Testis (tissue), 3 donors: ENCODE results near the gene RAPGEF4. TPM values are rescaled to one million over a fixed set of nuclear protein-coding genes. Genes with fewer than 3 reads are reported as not detected.

ENCODE experiments used
- DNase-seq: peaks from one replicate; pipeline ENCODE4 v3.0.0-alpha.2; 2019
- H3K27ac ChIP-seq, 2 donors: fragments of 200-600 bp; sonication (generic); one replicate each; pipeline ENCODE4 v1.5.1; 2019
- H3K27me3 ChIP-seq: fragments of 200-600 bp; sonication (generic); one replicate; pipeline ENCODE4 v1.5.1; 2019
- H3K36me3 ChIP-seq: fragments of 200-600 bp; sonication (generic); one replicate; pipeline ENCODE4 v1.5.1; 2017; ENCODE audit warnings: low read depth; ENCODE audit errors: missing control alignments
- H3K4me1 ChIP-seq: fragments of 200-600 bp; sonication (generic); one replicate; pipeline ENCODE4 v1.5.1; 2019
- H3K4me3 ChIP-seq, 2 donors: fragments of 200-600 bp; sonication (generic); one replicate each; pipeline ENCODE4 v1.5.1; 2017 to 2019
- H3K9me3 ChIP-seq: fragments of 200-600 bp; sonication (generic); one replicate; pipeline ENCODE4 v1.5.1; 2017
- CTCF ChIP-seq, 3 experiments: fragments of 450-650 bp in 2 of 3; fragments of 200-600 bp in 1 of 3; sonication (generic) in 1 of 3; IDR thresholded peaks; one replicate each; pipeline ENCODE4 v1.5.1; 2016 to 2019; ENCODE audit warnings: antibody characterized with exemption in 3 of 3, mild to moderate bottlenecking in 2 of 3, moderate library complexity in 1 of 3
- POLR2A ChIP-seq: fragments of 450-650 bp; IDR thresholded peaks from one replicate; pipeline ENCODE4 v1.6.1; 2017; ENCODE audit warnings: antibody characterized with exemption, mild to moderate bottlenecking, moderate library complexity
- WGBS, 2 donors: methylation state at CpG; one replicate each; pipeline ENCODE4 v1.1.5; 2018; 5-methylcytosine and 5-hydroxymethylcytosine counted together
- intact Hi-C: fragments of 100-400 bp; cut with DNase I; formaldehyde crosslinking; loops from one replicate; pipeline ENCODE4 v1.15.1; 2023; ENCODE audit warnings: low total_unique reads
- polyA plus RNA-seq: library from polyadenylated mRNA; stranded (reverse); fragments of 350-450 nt; fragmentation: Illumina TruSeq; extraction: RNeasy Lipid Tissue Mini Kit (QIAGEN cat#74804); gene quantifications from one replicate; pipeline ENCODE4 v1.2.3, GENCODE V29; 2014; ENCODE audit warnings: low read depth, low replicate concordance; ENCODE audit not compliant: insufficient read depth
- total RNA-seq, 2 donors: library from RNA; depleted of rRNA; stranded (reverse); fragments of >200 nt; gene quantifications; one replicate each; pipeline ENCODE4 v1.2.3, GENCODE V29; 2016

The RAPGEF4 gene
- total and polyA plus RNA-seq, 3 donors from 2014 or later, result 14.3 to 42.6 (median 22.5) TPM

DNA sequence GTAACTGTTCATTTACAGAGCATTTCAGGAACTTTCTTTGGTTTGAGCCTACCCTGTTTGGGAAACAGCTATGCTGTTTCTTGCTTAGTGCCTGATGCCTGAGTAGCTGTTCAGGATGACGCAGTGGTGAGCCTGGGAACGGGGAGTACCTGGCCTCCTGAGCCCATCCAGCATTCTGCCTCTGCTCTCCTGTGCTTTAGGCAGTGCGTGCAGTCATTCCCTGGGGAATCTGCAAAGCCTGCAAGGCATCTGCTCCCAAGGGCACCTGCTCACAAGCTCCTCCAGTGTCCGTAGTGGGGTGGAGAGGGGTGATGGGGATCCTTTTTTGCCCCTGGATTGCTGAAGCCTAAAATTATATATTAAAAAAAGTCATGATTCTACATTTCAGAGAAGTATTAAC is 68.8 kb downstream of the RAPGEF4 start:
- no peak for DNase-seq
- TF ChIP-seq CTCF (IDR thresholded peaks at IDR 0.05) (no peak), POLR2A (no peak)
- no peak overlapping the region for H3K4me3 ChIP-seq
- no peaks in the 10 kb centered on the region for H3K27me3 ChIP-seq
- no peak overlapping the region for H3K27ac ChIP-seq
- H3K4me1 ChIP-seq, result no peaks in the 10 kb centered on the region
- intact Hi-C loops, result no loop called here
- H3K36me3 ChIP-seq, result no peaks in the 10 kb centered on the region
- no peaks in the 10 kb centered on the region for H3K9me3 ChIP-seq
- WGBS, 2 donors, result 73 to 84% methylated on average over 4 of the region's 4 CpGs

- TF ChIP-seq POLR2A, result no peak
- peak; percentile 68 to 87 (median 83) for TF ChIP-seq CTCF (IDR thresholded peaks at IDR 0.05)
- 11 to 13% methylated on average over 2 of the region's 2 CpGs for WGBS, 2 donors
- DNase-seq, result peak; percentile 23
- intact Hi-C loops, result no loop called here
- Histone ChIP-seq H3K27me3 (no peaks in the 10 kb centered on the region), H3K27ac (no peak overlapping the region), H3K4me3 (no peak overlapping the region), H3K4me1 (no peaks in the 10 kb centered on the region), H3K36me3 (no peaks in the 10 kb centered on the region), H3K9me3 (no peaks in the 10 kb centered on the region)
These were observed 70.8 kb downstream of the RAPGEF4 start for GRCh38 chr2:172806493-172806892.

DNA sequence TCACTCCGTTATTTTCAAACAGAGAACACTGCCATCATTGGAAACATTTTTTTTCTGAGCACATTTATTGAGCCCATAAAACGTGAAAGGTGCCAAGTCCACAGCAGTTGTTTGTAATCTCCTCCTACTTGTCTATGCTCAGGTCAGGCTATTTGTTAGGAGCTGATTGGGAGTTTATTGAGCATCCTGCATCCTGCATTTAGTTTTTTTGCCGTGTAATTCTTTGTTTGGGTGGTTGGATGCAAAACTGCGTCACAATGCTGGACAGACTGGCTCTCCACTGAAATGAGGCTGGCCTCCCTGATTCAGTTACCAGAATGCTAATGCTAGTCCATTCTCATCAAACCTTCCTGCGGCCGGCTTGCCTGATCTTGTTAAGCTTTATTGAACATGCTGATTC is 71.4 kb downstream of the RAPGEF4 start:
- Histone ChIP-seq H3K27me3 (no peaks in the 10 kb centered on the region), H3K9me3 (no peaks in the 10 kb centered on the region), H3K36me3 (no peaks in the 10 kb centered on the region), H3K4me1 (no peaks in the 10 kb centered on the region), H3K4me3 (no peak overlapping the region), H3K27ac (no peak overlapping the region)
- WGBS, 2 donors, result 70 to 78% methylated on average over 6 of the region's 6 CpGs
- no peak for DNase-seq
- TF ChIP-seq CTCF (IDR thresholded peaks at IDR 0.05) (no peak), POLR2A (no peak)
- intact Hi-C loops, result no loop called here

- DNase-seq, result no peak
- intact Hi-C loops, result no loop called here
- H3K27me3 ChIP-seq, result no peaks in the 10 kb centered on the region
- no peak overlapping the region for H3K27ac ChIP-seq
- H3K9me3 ChIP-seq, result no peaks in the 10 kb centered on the region
- no peaks in the 10 kb centered on the region for H3K4me1 ChIP-seq
- 74 to 84% methylated on average over 4 of the region's 4 CpGs for WGBS, 2 donors
- no peak overlapping the region for H3K4me3 ChIP-seq
- TF ChIP-seq CTCF (IDR thresholded peaks at IDR 0.05) (no peak), POLR2A (no peak)
- H3K36me3 ChIP-seq, result no peaks in the 10 kb centered on the region
These were observed 72.5 kb downstream of the RAPGEF4 start for GRCh38 chr2:172808156-172808555.

DNA sequence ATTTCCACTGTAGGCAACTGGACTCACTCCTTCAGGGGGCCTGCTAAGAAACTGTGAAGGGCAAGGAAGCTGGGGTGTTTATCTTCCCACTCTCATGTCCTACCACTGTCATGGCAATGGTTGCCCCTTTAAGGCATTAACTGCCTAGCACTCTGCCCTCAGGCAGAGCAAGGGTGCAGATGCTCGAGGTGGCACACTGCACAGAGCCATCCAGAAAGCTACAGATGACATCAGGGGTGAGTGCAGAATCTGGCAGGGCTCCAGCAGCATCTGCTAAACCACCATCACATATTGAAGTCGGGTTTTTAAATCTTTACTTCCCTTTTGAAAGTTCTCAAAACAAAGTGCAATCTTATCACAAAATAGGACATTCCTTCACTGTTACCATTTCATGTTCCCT is 75.4 kb downstream of the RAPGEF4 start:
- DNase-seq, result no peak
- Histone ChIP-seq H3K9me3 (no peaks in the 10 kb centered on the region), H3K4me3 (no peak overlapping the region), H3K4me1 (no peaks in the 10 kb centered on the region), H3K36me3 (no peaks in the 10 kb centered on the region), H3K27ac (no peak overlapping the region), H3K27me3 (no peaks in the 10 kb centered on the region)
- TF ChIP-seq CTCF (IDR thresholded peaks at IDR 0.05) (no peak), POLR2A (no peak)
- intact Hi-C loops, result loop anchor here (10.0 kb wide), 1 partner anchor 124 kb away; no protein-coding TSS in a partner anchor
- WGBS, 2 donors, result 52 to 54% methylated on average over 2 of the region's 2 CpGs
